HCT116 (cell line): Measurements from ENCODE around the gene OAT. TPM values are rescaled to one million over a fixed set of nuclear protein-coding genes. Genes with fewer than 3 reads are reported as not detected.

Experiments used
- ATAC-seq: fragments of 200-7000 bp; cut with Tn5 transposase; 2 replicates; pipeline ENCODE4 v1.9.1; 2020; ENCODE audit warnings: mild to moderate bottlenecking, moderate library complexity
- BruUV-seq: library from RNA; stranded (reverse); fragments of 400-500 nt; replicated peaks from 2 replicates; lab custom pipeline; 2021; lab: Mats Ljungman, UMichigan
- CTCF ChIA-PET: fragments of 300-600 bp; sonication (Branson Sonifier 250); formaldehyde crosslinking; loops from one replicate; lab custom pipeline; 2021; ENCODE audit warnings: antibody characterized with exemption; lab: Charles Lee
- POLR2A ChIA-PET: fragments of 300-600, 350-600 bp; sonication (Branson Sonifier 250); formaldehyde crosslinking; loops from one replicate; lab custom pipeline; 2021; ENCODE audit warnings: antibody characterized with exemption; lab: Charles Lee
- RAD21 ChIA-PET, 2 experiments: fragments of 300-600 bp; sonication (Branson Sonifier 250); formaldehyde crosslinking; loops; one replicate each; lab custom pipeline; 2023; ENCODE audit warnings: low total read pairs in 2 of 2; ENCODE audit not compliant: uncharacterized antibody in 2 of 2, unreplicated experiment in 2 of 2, low non-redundant PET in 1 of 2; lab: Charles Lee
- DNase-seq: peaks from one replicate; pipeline ENCODE4 v3.0.0-alpha.2; 2010; ENCODE audit warnings: low read depth, low spot score
- H2AFZ ChIP-seq: fragments of 200-600 bp; shearing (Covaris generic), sonication (generic); 2 replicates; pipeline ENCODE4 v1.6.1; 2017; ENCODE audit warnings: low read depth, mixed run types, mixed read lengths, antibody characterized with exemption, low read length; ENCODE audit not compliant: poor library complexity, severe bottlenecking
- H3K27ac ChIP-seq: 2 replicates; pipeline ENCODE4 v1.5.1; 2012; ENCODE audit warnings: low read depth, low read length
- H3K27me3 ChIP-seq: fragments of 200-600 bp; sonication (generic); 2 replicates; pipeline ENCODE4 v1.6.1; 2016; ENCODE audit warnings: mixed run types, low read length, mixed read lengths; ENCODE audit not compliant: insufficient read depth
- H3K36me3 ChIP-seq, 2 experiments: fragments of 200-500 bp in 1 of 2; fragments of 200-600 bp in 1 of 2; sonication (Bioruptor generic) in 1 of 2; sonication (generic) in 1 of 2; 2 replicates each; pipeline versions ENCODE4 v1.5.1 to v1.6.1; 2014 to 2016; ENCODE audit warnings: low read length in 2 of 2, inconsistent platforms in 1 of 2, mixed read lengths in 1 of 2, mixed run types in 1 of 2; ENCODE audit not compliant: insufficient read depth in 2 of 2, control insufficient read depth in 1 of 2
- H3K4me1 ChIP-seq, 2 experiments: fragments of 200-600 bp in 1 of 2; sonication (generic) in 1 of 2; 2 replicates each; pipeline versions ENCODE4 v1.5.1 to v1.6.1; 2012 to 2017; ENCODE audit warnings: low read length in 2 of 2, inconsistent platforms in 1 of 2, mild to moderate bottlenecking in 1 of 2, mixed read lengths in 1 of 2, mixed run types in 1 of 2, moderate library complexity in 1 of 2; ENCODE audit not compliant: insufficient read depth in 2 of 2, control insufficient read depth in 1 of 2
- H3K4me2 ChIP-seq: fragments of 200-600 bp; sonication (generic); 2 replicates; pipeline ENCODE4 v1.6.1; 2017; ENCODE audit warnings: mixed run types, low read length, mixed read lengths
- H3K4me3 ChIP-seq, 2 experiments: fragments of 200-600 bp in 1 of 2; sonication (generic) in 1 of 2; replicated peaks in 1 of 2; 2 replicates each; pipeline ENCODE4 v1.5.1; 2011 to 2016; ENCODE audit warnings: low read length in 2 of 2, control low read depth in 1 of 2, low read depth in 1 of 2, mild to moderate bottlenecking in 1 of 2, mixed read lengths in 1 of 2, mixed run types in 1 of 2
- H3K79me2 ChIP-seq: fragments of 200-600 bp; sonication (generic); 2 replicates; pipeline ENCODE4 v1.6.1; 2017; ENCODE audit warnings: mild to moderate bottlenecking, mixed run types, low read length, moderate library complexity, mixed read lengths; ENCODE audit not compliant: insufficient read depth
- H3K9ac ChIP-seq: fragments of 200-600 bp; sonication (generic); 2 replicates; pipeline ENCODE4 v1.6.1; 2016; ENCODE audit warnings: low read length, mixed read lengths
- H3K9me2 ChIP-seq: fragments of 200-600 bp; sonication (generic), shearing (Covaris generic); 2 replicates; pipeline ENCODE4 v1.6.1; 2017; ENCODE audit warnings: mixed run types, mild to moderate bottlenecking, moderate library complexity; ENCODE audit not compliant: insufficient read depth
- H3K9me3 ChIP-seq, 2 experiments: fragments of 200-500 bp in 1 of 2; fragments of 200-600 bp in 1 of 2; sonication (Bioruptor generic) in 1 of 2; sonication (generic) in 1 of 2; 2 replicates each; pipeline ENCODE4 v1.6.1; 2014 to 2017; ENCODE audit warnings: low read length in 2 of 2, mixed read lengths in 2 of 2, inconsistent platforms in 1 of 2, low read depth in 1 of 2, mild to moderate bottlenecking in 1 of 2, mixed run types in 1 of 2, moderate library complexity in 1 of 2; ENCODE audit not compliant: control insufficient read depth in 1 of 2, insufficient read depth in 1 of 2
- H4K20me1 ChIP-seq: fragments of 200-600 bp; sonication (generic), shearing (Covaris generic); 2 replicates; pipeline ENCODE4 v1.6.1; 2017; ENCODE audit warnings: mixed run types, mild to moderate bottlenecking, moderate library complexity; ENCODE audit not compliant: insufficient read depth
- CBX3 ChIP-seq: IDR thresholded peaks from 2 replicates; pipeline ENCODE4 v1.6.1; 2012; ENCODE audit warnings: low read depth
- CEBPB ChIP-seq: IDR thresholded peaks from 2 replicates; pipeline ENCODE4 v1.6.1; 2012; ENCODE audit warnings: low read depth
- EGR1 ChIP-seq: IDR thresholded peaks from 2 replicates; pipeline ENCODE4 v1.6.1; 2012; ENCODE audit warnings: low read depth
- EZH2 ChIP-seq: fragments of 200-600 bp; sonication (generic); IDR thresholded peaks from 2 replicates; pipeline ENCODE4 v1.6.1; 2017; ENCODE audit warnings: antibody characterized with exemption, mixed run types
- FOSL1 ChIP-seq: IDR thresholded peaks from 2 replicates; pipeline ENCODE4 v1.6.1; 2012; ENCODE audit warnings: low read depth
- POLR2A ChIP-seq: IDR thresholded peaks from 2 replicates; pipeline ENCODE4 v1.7.0; 2011; ENCODE audit warnings: borderline replicate concordance; ENCODE audit not compliant: insufficient read depth, insufficient read length; ENCODE audit errors: extremely low read depth
- POLR2AphosphoS5 ChIP-seq: IDR thresholded peaks from 2 replicates; pipeline ENCODE4 v1.6.1; 2011; ENCODE audit warnings: mild to moderate bottlenecking, low read depth, low read length, moderate library complexity
- RAD21 ChIP-seq: IDR thresholded peaks from 2 replicates; pipeline ENCODE4 v1.6.1; 2012; ENCODE audit warnings: low read depth, mild to moderate bottlenecking
- SIN3A ChIP-seq: IDR thresholded peaks from 2 replicates; pipeline ENCODE4 v1.6.1; 2012; ENCODE audit warnings: low read depth
- SP1 ChIP-seq: IDR thresholded peaks from 2 replicates; pipeline ENCODE4 v1.6.1; 2012; ENCODE audit warnings: low read depth
- SRF ChIP-seq: IDR thresholded peaks from 2 replicates; pipeline ENCODE4 v1.6.1; 2012; ENCODE audit warnings: low read depth
- ZFX ChIP-seq: fragments of 450-650 bp; IDR thresholded peaks from 2 replicates; pipeline ENCODE4 v1.6.1; 2017
- ZNF274 ChIP-seq: fragments of 200-500 bp; sonication (Bioruptor generic); IDR thresholded peaks from 2 replicates; pipeline ENCODE4 v1.6.1; 2014; ENCODE audit warnings: mild to moderate bottlenecking, low read depth, low read length, inconsistent platforms
- intact Hi-C: fragments of 100-400 bp; cut with micrococcal nuclease; formaldehyde crosslinking; loops from 2 replicates; pipeline ENCODE4 v1.10.0; 2022
- total RNA-seq: library from RNA; stranded (reverse); gene quantifications from one replicate; pipeline ENCODE4 v1.2.1, GENCODE V29; 2021; ENCODE audit not compliant: unreplicated experiment
- TF ChIP-seq, protein P1 (sequence below): IDR thresholded peaks from 2 replicates; pipeline ENCODE4 v1.6.1; 2012
- TF ChIP-seq, protein P2 (sequence below): IDR thresholded peaks from 2 replicates; pipeline ENCODE4 v1.6.1; 2012; ENCODE audit warnings: low read depth
- TF ChIP-seq, protein P3 (sequence below): IDR thresholded peaks from 2 replicates; pipeline ENCODE4 v1.6.1; 2011; ENCODE audit warnings: mild to moderate bottlenecking, low read length, moderate library complexity; ENCODE audit not compliant: insufficient replicate concordance; ENCODE audit errors: extremely low read depth
- TF ChIP-seq, protein P4 (sequence below), 3 experiments: fragments of 200-600 bp in 1 of 3; sonication (generic) in 1 of 3; IDR thresholded peaks in 2 of 3; conservative IDR thresholded peaks in 1 of 3; 2 replicates each; pipeline ENCODE4 v1.5.1; 2012 to 2017; ENCODE audit warnings: low read depth in 2 of 3, low read length in 2 of 3, antibody characterized with exemption in 1 of 3, borderline replicate concordance in 1 of 3, control low read depth in 1 of 3, mild to moderate bottlenecking in 1 of 3, mixed read lengths in 1 of 3, mixed run types in 1 of 3, moderate library complexity in 1 of 3; ENCODE audit not compliant: insufficient read depth in 1 of 3

OAT gene
- total RNA-seq, 1 experiment from 2014 or later, result 133 TPM

DNA sequence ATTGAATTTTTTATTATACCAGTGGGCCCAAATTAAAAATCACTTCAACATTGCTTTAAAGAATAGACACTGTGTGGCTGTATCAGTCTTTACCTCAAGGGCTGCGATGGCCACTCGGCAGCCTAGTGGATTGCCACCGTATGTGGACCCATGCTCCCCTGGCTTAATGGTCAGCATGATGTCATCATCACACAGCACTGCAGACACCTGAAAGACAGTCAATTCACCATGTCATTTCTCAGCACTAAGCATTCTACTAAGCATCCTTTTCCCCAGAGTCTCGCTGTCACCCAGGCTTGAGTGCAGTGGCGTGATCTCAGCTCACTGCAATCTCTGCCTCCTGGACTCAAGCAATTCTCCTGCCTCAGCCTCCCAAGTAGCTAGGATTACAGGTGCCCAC, 17.1 kb downstream of the OAT start:
- intact Hi-C loops, result no loop called here
- Histone ChIP-seq H3K79me2 (no peaks in the 10 kb centered on the region), H3K9me3 (no peaks in the 10 kb centered on the region), H4K20me1 (no peaks in the 10 kb centered on the region; the same call in 1 of the 2 replicates), H3K4me1 (no peaks in the 10 kb centered on the region), H3K36me3 (peaks cover 45 to 56% of the 10 kb centered on the region in 2 experiments), H3K4me2 (no peak overlapping the region), H3K27me3 (no peaks in the 10 kb centered on the region), H2AFZ (no peak overlapping the region), H3K9ac (no peak overlapping the region), H3K4me3 (no peak overlapping the region), H3K9me2 (no peaks in the 10 kb centered on the region), H3K27ac (no peak overlapping the region)
- no peak for DNase-seq
- BruUV-seq, result no TSS peak
- POLR2A ChIA-PET, result no interaction called here
- RAD21 ChIA-PET, result no interaction called here
- TF ChIP-seq ZFX (no peak), CEBPB (no peak), POLR2A (no peak), EZH2 (no peak), POLR2AphosphoS5 (no peak), SIN3A (no peak), FOSL1 (no peak), RAD21 (no peak), ZNF274 (no peak), EGR1 (no peak), CBX3 (no peak), SRF (no peak), SP1 (no peak)
- TF ChIP-seq, protein P1, sequence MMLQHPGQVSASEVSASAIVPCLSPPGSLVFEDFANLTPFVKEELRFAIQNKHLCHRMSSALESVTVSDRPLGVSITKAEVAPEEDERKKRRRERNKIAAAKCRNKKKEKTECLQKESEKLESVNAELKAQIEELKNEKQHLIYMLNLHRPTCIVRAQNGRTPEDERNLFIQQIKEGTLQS, result no peak
- TF ChIP-seq, protein P2, sequence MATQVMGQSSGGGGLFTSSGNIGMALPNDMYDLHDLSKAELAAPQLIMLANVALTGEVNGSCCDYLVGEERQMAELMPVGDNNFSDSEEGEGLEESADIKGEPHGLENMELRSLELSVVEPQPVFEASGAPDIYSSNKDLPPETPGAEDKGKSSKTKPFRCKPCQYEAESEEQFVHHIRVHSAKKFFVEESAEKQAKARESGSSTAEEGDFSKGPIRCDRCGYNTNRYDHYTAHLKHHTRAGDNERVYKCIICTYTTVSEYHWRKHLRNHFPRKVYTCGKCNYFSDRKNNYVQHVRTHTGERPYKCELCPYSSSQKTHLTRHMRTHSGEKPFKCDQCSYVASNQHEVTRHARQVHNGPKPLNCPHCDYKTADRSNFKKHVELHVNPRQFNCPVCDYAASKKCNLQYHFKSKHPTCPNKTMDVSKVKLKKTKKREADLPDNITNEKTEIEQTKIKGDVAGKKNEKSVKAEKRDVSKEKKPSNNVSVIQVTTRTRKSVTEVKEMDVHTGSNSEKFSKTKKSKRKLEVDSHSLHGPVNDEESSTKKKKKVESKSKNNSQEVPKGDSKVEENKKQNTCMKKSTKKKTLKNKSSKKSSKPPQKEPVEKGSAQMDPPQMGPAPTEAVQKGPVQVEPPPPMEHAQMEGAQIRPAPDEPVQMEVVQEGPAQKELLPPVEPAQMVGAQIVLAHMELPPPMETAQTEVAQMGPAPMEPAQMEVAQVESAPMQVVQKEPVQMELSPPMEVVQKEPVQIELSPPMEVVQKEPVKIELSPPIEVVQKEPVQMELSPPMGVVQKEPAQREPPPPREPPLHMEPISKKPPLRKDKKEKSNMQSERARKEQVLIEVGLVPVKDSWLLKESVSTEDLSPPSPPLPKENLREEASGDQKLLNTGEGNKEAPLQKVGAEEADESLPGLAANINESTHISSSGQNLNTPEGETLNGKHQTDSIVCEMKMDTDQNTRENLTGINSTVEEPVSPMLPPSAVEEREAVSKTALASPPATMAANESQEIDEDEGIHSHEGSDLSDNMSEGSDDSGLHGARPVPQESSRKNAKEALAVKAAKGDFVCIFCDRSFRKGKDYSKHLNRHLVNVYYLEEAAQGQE, result no peak
- TF ChIP-seq, protein P3, sequence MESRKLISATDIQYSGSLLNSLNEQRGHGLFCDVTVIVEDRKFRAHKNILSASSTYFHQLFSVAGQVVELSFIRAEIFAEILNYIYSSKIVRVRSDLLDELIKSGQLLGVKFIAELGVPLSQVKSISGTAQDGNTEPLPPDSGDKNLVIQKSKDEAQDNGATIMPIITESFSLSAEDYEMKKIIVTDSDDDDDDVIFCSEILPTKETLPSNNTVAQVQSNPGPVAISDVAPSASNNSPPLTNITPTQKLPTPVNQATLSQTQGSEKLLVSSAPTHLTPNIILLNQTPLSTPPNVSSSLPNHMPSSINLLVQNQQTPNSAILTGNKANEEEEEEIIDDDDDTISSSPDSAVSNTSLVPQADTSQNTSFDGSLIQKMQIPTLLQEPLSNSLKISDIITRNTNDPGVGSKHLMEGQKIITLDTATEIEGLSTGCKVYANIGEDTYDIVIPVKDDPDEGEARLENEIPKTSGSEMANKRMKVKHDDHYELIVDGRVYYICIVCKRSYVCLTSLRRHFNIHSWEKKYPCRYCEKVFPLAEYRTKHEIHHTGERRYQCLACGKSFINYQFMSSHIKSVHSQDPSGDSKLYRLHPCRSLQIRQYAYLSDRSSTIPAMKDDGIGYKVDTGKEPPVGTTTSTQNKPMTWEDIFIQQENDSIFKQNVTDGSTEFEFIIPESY, result no peak
- TF ChIP-seq, protein P4, sequence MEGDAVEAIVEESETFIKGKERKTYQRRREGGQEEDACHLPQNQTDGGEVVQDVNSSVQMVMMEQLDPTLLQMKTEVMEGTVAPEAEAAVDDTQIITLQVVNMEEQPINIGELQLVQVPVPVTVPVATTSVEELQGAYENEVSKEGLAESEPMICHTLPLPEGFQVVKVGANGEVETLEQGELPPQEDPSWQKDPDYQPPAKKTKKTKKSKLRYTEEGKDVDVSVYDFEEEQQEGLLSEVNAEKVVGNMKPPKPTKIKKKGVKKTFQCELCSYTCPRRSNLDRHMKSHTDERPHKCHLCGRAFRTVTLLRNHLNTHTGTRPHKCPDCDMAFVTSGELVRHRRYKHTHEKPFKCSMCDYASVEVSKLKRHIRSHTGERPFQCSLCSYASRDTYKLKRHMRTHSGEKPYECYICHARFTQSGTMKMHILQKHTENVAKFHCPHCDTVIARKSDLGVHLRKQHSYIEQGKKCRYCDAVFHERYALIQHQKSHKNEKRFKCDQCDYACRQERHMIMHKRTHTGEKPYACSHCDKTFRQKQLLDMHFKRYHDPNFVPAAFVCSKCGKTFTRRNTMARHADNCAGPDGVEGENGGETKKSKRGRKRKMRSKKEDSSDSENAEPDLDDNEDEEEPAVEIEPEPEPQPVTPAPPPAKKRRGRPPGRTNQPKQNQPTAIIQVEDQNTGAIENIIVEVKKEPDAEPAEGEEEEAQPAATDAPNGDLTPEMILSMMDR (IDR thresholded peaks at IDR 0.05 in 2 of 3, conservative IDR thresholded peaks at IDR 0.05 in 1 of 3; ENCODE audit: borderline replicate concordance in 1 of 3, insufficient read depth in 1 of 3, low read depth in 2 of 3, low read length in 2 of 3), result no peak
- CTCF ChIA-PET, result interaction anchor here (1.1 kb wide), 1 partner anchor 406 kb away, joined by 4 read pairs; no protein-coding TSS in a partner anchor
- ATAC-seq, result no peak
